T-helper 1 cell treated with Interleukin-12 subunit alpha and Interleukin-12 subunit beta and Interleukin-4 antibody, amounts not matched to agents 30 ng/mL and 1 ng/mL, for 36 hours (primary cell): ENCODE results near the gene IFNA6. TPM values are rescaled to one million over a fixed set of nuclear protein-coding genes. Genes with fewer than 3 reads are reported as not detected.

Experiments
- intact Hi-C: fragments of 100-400 bp; cut with micrococcal nuclease; formaldehyde crosslinking; loops from one replicate; pipeline ENCODE4 v1.15.1; 2024
- total RNA-seq: library from RNA; stranded (reverse); gene quantifications from 2 replicates; pipeline ENCODE4 v1.2.3, GENCODE V29; 2022

The IFNA6 gene
- total RNA-seq, 1 donor from 2014 or later, result not detected

DNA sequence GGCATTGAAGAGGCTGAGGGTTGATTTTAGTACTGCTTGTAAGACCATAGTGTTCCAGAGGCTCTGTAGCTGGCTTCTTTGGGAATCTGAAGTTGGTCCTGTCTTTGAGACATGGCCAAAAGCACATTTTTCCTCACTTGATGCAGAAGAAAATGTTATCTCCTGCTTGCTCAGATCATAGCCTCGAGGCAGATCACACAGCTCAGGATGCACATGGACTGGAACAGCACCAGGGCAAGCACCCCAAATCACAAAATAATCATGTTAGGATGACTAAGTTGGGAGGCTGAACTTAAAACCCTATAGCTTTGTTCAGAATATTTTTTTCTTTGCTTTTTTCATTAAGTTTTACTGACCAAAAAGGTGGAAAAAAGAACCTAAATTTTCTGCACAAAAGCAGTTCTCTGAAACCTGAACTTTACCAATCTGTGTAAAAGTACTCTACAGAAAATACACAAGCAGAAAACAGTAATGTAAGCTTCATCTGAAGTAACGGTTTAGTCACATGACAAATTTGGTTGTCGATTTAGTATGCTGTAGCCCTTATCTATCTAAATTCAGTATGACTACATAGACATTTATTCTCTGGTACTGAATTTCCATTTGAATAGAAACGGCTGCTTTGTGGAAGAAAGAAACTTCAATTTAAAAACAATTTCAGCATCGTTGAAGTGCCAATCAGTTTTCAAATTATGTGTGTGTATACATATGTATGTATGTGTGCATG, 18.8 kb downstream of the IFNA6 start:
- intact Hi-C loops, result no loop called here

GRCh38 chr9:21326526-21327139, 24.1 kb downstream of the IFNA6 start:
- intact Hi-C loops, result loop anchor here (1.0 to 5.0 kb wide), 9 partner anchors 8 to 463 kb away; partner anchors contain the start of gene KLHL9

DNA sequence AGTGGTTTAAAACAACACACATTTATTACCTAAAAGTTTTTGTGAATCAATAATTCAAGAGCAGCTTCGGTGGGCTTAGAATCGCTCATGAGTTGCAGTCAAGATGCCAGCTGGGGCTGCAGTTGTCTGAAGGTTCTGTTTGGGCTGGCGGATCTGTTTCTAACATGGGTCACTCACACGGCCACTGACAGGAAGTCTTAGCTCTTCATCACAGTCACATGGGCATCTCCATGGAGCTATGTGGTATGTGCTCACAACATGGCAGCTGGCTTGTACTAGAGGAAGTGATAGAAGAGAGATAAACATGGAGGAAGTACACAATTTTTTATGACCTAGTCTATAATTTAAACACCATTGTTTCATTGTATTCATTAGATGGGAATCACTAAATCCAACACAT, 26.6 kb downstream of the IFNA6 start:
- intact Hi-C loops, result loop anchor here (5.0 kb wide), 1 partner anchor 33 kb away; no protein-coding TSS in a partner anchor

DNA sequence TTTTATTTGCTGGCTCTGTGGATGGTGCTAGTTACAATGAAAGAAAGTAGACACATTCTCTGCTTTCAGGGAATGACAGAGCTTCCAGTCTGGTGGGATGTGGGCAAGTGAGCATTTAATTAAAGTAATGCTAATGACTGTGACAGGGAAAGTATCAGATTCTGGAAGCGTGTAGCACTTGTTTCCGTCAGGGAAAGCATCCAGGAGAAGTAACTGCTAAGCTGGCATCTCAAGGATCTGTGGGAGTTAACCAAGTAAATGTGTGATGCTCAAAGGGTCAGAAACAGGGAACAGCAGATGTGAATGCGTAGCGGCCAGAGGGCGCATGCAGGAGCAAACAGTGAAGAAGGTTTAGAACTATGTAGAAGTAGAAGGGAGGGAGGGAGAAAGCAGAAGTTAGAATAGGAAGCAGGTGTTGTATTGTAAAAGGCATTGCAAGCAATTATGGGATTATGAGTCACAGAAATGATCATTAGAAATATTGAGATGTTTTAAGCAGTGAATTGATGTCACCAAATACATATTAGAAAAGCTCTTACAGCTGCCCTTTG, 27.7 kb downstream of the IFNA6 start:
- intact Hi-C loops, result loop anchor here (5.0 kb wide), 1 partner anchor 34 kb away; no protein-coding TSS in a partner anchor

GRCh38 chr9:21320465-21320864, 30.2 kb downstream of the IFNA6 start:
- intact Hi-C loops, result loop anchor here (5.0 kb wide), 1 partner anchor 37 kb away; no protein-coding TSS in a partner anchor

DNA sequence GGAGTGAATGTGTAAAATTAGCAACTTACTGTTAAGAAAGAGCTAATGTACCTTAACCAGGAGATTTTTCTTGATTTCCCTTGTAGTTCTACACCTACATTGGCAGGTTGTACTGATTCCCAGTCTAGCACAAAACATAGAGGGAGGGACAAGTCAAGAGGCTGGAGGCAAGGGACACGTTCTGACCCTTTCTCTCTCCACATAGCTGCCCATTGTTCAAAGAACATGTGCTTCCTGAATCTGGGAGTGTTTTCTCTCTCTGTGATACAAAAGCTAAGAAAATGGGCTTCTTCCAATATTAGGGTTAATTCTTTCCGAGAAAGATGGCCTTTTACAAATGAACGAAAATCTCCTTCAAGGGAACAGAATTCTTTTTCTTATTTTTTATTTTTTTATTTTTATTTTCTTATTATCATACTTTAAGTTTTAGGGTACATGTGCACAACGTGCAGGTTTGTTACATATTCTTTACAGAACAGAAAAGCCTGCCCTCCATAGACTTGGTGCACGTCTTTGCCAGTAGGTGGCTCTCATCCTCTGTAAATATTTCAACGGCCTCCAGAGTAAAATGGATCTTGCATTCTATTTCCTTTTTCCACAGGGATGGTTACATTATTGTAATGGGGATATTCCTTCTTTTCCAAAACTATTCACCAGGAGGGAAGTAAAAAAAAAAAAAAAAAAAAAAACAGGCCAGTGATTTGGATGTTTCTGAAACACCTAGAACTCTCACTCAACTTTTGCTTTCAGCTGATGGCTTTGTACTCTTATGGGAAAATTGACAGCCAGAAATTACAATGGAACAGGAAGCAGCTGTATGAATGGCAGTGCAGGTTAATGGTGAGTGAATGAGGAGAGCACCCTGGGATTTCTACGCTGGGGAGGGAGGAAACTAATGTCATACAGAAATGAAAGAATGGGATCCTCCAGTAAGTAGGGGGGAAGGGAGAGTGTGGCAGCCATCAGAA, 32.4 kb downstream of the IFNA6 start:
- intact Hi-C loops, result loop anchor here (1.0 to 10.0 kb wide), 5 partner anchors 8 to 1393 kb away; no protein-coding TSS in a partner anchor

- intact Hi-C loops, result loop anchor here (10.0 kb wide), 1 partner anchor 1392 kb away; no protein-coding TSS in a partner anchor
Observed at GRCh38 chr9:21316860-21317259, 33.8 kb downstream of the IFNA6 start.

- intact Hi-C loops, result loop anchor here (10.0 kb wide), 1 partner anchor 1391 kb away; no protein-coding TSS in a partner anchor
Observed at GRCh38 chr9:21316032-21316842, 34.5 kb downstream of the IFNA6 start.

DNA sequence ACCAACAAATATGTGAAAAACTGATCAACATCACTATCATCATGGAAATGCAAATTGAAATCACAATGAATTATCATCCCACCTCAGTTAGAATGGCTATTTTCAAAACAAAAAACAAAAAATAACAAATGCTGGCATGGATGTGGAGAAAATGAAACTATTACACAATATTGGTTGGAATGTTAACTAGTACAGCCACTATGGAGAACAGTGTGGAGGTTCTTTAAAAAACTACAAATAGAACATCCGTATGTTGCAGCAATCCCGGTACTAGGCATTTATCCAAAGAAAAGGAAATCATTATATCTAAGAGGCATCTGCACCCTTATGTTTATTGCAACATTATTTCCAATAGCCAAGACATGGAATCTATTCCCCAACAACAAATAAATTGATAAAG, 36.5 kb downstream of the IFNA6 start:
- intact Hi-C loops, result loop anchor here (10.0 kb wide), 1 partner anchor 1389 kb away; no protein-coding TSS in a partner anchor

GRCh38 chr9:21311889-21312288, 38.8 kb downstream of the IFNA6 start:
- intact Hi-C loops, result loop anchor here (10.0 kb wide), 1 partner anchor 1387 kb away; no protein-coding TSS in a partner anchor

DNA sequence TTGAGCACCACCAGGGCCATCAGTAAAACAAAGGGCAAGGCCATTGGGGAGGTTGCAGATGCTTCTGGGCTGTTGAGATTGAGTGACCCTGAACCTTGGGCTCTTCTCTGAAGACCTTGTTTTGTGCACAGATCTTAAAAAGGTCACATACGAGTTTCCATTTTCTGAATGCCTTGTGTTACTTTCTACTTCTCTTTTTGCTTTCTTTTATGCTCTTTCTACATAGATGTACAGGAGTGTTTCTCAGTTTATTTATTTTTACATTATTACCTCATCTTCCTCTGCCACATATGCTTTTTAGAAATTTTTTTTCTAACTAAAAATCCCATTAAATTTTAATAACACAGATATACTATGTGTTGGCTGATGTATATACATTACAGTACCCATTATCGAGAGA, 45.5 kb downstream of the IFNA6 start, which contains the start of gene IFNA5:
IFNA5 (minus strand) TSS at position 101 of the 400 bp plus-strand sequence; CDS start at position 44, 57 bp downstream.
- intact Hi-C loops, result no loop called here

Other genes with a start within 250 kb of the IFNA6 start
- gene IFNW1, start 209.1 kb downstream of the IFNA6 start, total RNA-seq, result not detected in 2 replicates
- gene IFNA21, start 184.2 kb downstream of the IFNA6 start, total RNA-seq, result not detected in 2 replicates
- gene IFNA4, start 163.3 kb downstream of the IFNA6 start, total RNA-seq, result not detected in 2 replicates
- not detected in 2 replicates for gene IFNA7, start 148.7 kb downstream of the IFNA6 start, total RNA-seq
- not detected in 2 replicates for gene IFNA10, start 143.7 kb downstream of the IFNA6 start, total RNA-seq
- not detected in 2 replicates for gene IFNA16, start 133.6 kb downstream of the IFNA6 start, total RNA-seq
- gene IFNA17, start 122.7 kb downstream of the IFNA6 start, total RNA-seq, result not detected in 2 replicates
- gene IFNA14, start 110.9 kb downstream of the IFNA6 start, total RNA-seq, result not detected in 2 replicates
- gene IFNA5, start 45.6 kb downstream of the IFNA6 start, total RNA-seq, result not detected in 2 replicates
- 15.4 and 16.6 TPM in 2 replicates for gene KLHL9, start 15.5 kb downstream of the IFNA6 start, total RNA-seq
- not detected in 2 replicates for gene IFNA13, start 17.2 kb upstream of the IFNA6 start, total RNA-seq
- not detected in 2 replicates for gene IFNA2, start 34.5 kb upstream of the IFNA6 start, total RNA-seq
- gene IFNA8, start 58.2 kb upstream of the IFNA6 start, total RNA-seq, result not detected in 2 replicates
- not detected in 2 replicates for gene IFNA1, start 89.6 kb upstream of the IFNA6 start, total RNA-seq
- gene IFNE, start 131.4 kb upstream of the IFNA6 start, total RNA-seq, result 0.32 TPM in 1 of 2 replicates, not detected in the other